Fibroblast of lung (primary cell): Measurements from ENCODE around the gene HMG20A.

Experiments used
- EZH2 ChIP-seq: IDR thresholded peaks from 2 replicates; pipeline ENCODE4 v1.5.1; 2012; ENCODE audit warnings: low read length, control low read depth, mild to moderate bottlenecking; ENCODE audit errors: missing control alignments
- TF ChIP-seq, protein P1 (sequence below), 2 donors: IDR thresholded peaks in 1 of 2; conservative IDR thresholded peaks in 1 of 2; 1 replicate in 1 of 2; 2 replicates in 1 of 2; pipeline ENCODE4 v1.5.1; 2011 to 2012; ENCODE audit warnings: low read length in 2 of 2, control low read depth in 1 of 2, inconsistent platforms in 1 of 2, low read depth in 1 of 2, mild to moderate bottlenecking in 1 of 2

DNA sequence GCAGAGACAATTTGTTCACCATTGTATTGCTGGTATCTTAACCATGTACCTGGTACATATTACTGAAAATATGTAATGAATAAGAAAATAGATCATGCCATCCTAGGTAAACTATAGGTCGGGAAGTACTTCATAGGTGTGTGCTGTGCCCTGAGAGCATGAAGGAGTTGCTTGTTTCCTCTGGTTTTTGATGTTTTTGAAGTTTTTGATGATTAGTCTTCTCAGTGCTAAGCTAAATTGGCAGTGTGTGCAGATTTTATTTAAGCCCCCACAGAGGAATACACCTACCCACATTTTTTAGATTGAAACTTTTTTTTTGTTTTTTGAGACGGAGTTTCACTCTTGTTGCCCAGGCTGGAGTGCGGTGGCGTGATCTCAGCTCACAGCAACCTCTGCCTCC, 16.6 kb downstream of the HMG20A start:
- TF ChIP-seq, protein P1, sequence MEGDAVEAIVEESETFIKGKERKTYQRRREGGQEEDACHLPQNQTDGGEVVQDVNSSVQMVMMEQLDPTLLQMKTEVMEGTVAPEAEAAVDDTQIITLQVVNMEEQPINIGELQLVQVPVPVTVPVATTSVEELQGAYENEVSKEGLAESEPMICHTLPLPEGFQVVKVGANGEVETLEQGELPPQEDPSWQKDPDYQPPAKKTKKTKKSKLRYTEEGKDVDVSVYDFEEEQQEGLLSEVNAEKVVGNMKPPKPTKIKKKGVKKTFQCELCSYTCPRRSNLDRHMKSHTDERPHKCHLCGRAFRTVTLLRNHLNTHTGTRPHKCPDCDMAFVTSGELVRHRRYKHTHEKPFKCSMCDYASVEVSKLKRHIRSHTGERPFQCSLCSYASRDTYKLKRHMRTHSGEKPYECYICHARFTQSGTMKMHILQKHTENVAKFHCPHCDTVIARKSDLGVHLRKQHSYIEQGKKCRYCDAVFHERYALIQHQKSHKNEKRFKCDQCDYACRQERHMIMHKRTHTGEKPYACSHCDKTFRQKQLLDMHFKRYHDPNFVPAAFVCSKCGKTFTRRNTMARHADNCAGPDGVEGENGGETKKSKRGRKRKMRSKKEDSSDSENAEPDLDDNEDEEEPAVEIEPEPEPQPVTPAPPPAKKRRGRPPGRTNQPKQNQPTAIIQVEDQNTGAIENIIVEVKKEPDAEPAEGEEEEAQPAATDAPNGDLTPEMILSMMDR (conservative IDR thresholded peaks at IDR 0.05 in 1 of 2, IDR thresholded peaks at IDR 0.05 in 1 of 2; ENCODE audit: low read depth in 1 of 2, low read length in 2 of 2) = no peak
- TF ChIP-seq EZH2 = no peak
